GM19099 (cell line): ENCODE results near the gene TEX264.

Experiments used
- POLR2A ChIP-seq: IDR thresholded peaks from 3 replicates; pipeline ENCODE4 v1.6.1; 2011; ENCODE audit warnings: low read depth; ENCODE audit not compliant: insufficient read length; ENCODE audit errors: extremely low read depth

The TEX264 gene

DNA sequence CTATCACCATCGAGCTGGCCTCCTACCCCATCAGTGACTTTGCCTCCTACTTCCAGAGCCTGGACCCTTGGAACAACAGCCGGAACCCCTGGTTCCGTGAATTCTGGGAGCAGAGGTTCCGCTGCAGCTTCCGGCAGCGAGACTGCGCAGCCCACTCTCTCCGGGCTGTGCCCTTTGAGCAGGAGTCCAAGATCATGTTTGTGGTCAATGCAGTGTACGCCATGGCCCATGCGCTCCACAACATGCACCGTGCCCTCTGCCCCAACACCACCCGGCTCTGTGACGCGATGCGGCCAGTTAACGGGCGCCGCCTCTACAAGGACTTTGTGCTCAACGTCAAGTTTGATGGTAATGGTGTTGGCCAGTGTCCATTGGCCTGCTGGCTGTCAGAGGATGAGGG is 41.9 kb downstream of the TEX264 start:
- TF ChIP-seq POLR2A = no peak

DNA sequence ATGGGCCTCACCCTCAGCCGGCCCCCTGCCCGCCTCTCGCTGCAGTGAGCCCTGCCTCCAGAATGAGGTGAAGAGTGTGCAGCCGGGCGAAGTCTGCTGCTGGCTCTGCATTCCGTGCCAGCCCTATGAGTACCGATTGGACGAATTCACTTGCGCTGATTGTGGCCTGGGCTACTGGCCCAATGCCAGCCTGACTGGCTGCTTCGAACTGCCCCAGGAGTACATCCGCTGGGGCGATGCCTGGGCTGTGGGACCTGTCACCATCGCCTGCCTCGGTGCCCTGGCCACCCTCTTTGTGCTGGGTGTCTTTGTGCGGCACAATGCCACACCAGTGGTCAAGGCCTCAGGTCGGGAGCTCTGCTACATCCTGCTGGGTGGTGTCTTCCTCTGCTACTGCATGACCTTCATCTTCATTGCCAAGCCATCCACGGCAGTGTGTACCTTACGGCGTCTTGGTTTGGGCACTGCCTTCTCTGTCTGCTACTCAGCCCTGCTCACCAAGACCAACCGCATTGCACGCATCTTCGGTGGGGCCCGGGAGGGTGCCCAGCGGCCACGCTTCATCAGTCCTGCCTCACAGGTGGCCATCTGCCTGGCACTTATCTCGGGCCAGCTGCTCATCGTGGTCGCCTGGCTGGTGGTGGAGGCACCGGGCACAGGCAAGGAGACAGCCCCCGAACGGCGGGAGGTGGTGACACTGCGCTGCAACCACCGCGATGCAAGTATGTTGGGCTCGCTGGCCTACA is 44.4 kb downstream of the TEX264 start:
- TF ChIP-seq POLR2A = no peak

DNA sequence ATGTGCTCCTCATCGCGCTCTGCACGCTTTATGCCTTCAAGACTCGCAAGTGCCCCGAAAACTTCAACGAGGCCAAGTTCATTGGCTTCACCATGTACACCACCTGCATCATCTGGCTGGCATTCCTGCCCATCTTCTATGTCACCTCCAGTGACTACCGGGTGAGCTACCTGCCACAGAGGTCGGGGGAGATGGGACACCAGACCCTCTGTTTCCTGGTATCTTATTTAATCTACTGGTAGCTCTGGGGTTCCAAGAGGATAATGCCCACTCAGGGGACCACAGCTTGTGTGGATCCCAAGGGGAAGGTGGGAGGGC is 44.9 kb downstream of the TEX264 start:
- no peak for TF ChIP-seq POLR2A

DNA sequence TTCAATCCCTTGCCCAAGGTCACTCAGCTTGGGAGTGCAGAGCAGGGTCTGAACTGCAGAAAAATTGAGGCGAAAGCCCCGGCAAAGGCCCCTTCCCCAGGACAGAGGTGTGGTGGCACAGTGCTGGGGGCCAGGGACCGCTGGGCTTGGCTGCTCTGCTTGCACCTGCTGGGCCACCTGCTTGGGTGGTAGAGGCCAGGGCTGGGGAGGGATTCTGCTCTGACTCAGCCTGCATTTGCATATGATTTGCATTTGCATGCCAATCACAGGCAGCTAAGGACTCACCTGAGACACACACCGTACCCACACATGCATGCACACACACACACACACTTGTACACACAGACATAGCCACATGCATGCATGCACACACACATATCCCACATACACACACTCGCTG is 45.8 kb downstream of the TEX264 start:
- no peak for TF ChIP-seq POLR2A

DNA sequence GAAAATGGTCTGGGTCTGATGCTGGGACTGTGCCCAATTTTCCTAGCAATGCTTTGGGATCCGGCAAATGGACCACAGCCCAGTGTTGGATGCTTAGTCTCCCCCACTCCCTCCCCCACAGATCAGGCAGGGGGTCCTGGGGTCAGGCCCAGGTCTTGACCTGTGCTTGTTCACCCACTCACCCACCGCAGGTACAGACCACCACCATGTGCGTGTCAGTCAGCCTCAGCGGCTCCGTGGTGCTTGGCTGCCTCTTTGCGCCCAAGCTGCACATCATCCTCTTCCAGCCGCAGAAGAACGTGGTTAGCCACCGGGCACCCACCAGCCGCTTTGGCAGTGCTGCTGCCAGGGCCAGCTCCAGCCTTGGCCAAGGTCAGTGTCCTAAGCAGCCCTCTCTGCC is 46.4 kb downstream of the TEX264 start:
- TF ChIP-seq POLR2A = no peak

DNA sequence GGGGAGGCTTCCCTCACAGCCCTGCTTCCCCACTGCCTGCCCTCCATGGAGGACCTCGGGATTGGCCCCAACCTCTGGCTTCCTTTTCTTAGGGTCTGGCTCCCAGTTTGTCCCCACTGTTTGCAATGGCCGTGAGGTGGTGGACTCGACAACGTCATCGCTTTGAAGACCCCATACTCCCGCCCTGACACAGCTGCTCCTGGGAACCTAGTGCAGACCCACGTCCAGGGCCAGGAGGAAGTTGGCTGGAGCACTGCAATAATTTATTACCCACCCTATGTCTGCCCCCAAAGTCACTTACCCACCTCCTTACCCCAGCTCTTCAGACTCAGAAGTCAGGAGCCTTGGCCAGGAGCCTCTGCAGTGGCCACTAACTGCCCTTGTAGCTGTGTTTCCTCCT is 46.9 kb downstream of the TEX264 start:
- TF ChIP-seq POLR2A = no peak

DNA sequence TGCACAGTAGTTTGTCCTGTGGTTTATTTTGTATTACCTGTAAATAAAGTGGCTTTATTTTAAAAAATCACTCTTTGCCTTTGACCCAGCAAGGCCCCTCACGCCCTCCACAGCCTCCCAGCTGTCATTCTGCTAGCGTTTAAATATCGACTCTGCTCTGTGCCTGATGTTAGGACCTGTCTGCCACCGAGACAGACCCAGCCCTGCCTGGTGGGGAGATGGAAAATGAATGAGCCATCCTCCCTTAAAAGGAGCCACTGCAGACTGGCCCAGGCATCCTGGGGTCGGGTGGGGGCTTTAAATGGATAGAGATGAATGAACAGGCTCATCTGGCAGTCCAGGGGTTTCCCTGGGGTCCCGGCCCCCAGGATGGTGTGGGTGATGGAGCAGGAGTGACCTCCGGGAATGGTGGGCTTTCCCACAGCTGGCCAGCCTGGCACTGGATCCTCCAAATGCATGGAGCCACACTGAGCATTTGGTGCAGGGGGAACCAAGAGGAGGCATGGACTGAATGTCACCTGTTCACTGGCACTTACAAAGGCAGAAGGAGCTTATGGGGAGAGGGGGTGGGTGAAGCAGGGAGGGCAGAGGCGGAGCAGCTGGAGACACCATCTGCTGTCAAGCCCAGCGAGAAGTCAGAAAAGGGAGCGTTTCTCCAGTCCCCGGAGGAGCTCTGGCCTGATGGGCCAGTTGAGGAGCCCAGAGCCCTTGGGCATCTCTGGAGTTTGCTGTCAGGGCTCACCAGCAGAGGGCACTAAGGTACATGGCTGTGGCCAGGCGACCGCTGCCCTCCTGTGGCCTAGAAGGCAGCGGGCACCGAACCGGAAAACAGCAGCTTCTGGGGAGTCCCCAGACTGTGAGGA is 47.7 kb downstream of the TEX264 start:
- no peak for TF ChIP-seq POLR2A

DNA sequence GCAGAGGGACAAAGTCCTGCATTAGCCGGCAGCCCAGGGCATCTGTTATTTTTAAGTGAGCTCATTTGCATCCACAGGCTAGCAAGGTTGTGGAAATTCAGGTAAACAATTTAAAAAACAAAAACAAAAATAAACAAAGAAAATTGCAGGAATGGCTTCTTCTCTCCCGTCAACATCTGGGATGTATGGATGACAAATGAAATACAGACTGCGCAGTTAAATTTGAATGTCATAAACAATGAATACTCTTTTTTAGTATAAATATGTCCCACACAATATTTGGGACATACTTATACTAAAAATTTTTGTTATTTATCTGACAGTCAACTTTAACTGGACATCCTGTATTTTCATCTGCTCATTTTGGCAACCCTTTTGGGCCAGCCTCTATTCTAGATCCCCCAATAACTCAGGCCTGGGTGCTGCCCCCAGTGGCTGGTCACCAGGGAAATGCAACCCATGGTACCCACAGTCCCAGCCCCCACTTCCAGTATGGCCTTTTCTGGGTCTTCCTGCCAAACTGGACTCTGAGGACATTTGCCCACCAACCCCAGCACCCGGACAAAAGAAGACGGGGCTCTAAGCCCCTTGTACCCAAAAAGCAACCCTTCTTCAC is 48.5 kb downstream of the TEX264 start:
- TF ChIP-seq POLR2A = no peak

DNA sequence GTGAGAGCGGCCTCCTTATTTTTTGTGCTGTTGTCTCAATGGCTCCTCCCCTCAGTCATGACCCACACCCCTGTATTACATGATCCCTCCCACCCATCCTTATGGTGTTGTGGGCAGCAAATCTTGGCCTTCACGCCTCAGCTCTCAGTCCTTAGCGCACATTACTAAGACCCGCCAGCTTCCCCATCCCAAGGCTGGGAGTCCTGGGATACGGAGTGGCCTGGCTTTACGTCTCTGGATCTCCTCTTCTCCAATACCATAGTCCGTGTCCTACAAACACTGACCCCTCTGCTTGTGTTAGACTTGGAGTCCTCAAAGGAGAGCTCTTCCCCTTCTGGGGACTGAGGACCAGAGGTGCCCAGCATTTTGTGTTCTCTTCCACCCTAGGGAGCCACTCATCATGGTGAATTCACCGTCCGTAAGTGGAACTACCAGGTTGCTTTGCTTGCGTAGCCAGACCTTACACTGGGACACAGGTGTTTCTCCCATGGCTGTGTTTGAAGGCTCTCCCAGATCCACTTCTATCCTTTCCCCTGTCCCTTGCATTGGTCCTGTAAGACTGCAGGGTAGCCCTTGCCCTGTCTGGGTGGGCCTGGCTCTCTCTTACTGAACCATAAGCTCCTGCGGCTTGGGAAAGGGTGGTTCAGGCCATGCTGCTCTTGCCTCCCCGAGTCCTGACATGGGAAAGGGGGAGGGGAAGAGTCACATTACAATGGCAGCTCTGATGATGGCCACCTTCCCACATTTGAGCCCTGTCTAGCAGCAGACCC is 49.4 kb downstream of the TEX264 start:
- no peak for TF ChIP-seq POLR2A

DNA sequence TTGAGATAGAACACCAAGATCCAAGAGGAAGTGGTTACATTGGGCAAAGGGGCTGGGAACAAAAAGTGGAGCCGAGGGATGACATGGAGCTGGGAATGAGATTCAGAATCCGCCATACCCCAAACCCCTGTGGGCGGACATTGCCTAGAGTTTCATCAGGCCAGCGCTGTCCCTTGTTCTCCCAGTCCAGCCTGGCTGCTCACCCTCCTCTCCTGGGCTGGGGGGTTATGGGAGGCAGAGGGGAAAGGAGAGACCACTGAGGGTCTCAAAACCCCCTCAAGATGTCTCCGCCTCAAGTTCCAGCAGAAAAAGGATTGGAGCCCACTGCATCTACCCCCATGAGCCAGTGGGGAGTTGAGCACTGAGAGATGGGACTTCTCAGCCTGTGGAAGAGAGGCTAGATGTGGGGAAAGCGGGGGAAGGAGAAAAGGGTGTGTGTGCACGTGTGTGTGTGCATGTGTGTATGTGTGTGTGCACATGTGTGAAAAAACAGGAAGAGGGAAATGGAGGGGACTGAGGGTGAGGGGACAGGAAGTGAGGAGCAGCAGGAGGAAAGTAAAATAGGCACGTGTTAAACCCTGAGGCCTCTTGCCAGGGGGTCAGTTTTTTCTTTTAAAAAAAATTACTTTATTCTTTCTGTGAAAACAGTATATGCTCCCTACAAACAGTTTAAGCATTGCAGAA is 50.2 kb downstream of the TEX264 start:
- TF ChIP-seq POLR2A = no peak

DNA sequence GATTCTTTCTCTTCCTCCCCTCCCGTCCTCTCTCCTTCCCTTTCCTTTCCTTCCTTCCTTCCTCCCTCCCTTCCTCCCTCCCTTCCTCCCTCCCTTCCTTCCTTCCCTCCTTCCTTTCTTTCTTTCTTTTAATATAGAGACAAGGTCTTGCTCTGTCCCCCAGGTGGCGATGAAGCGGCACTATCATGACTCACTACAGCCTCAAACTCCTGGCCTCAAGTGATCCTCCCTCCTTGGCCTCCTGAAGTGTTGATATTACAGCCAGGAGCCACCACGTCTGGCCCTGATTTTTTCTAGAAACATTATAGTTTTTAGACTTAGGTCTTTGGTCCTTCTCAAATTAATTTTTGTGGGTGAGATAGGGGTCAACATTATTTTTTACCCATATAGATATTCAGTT is 51.3 kb downstream of the TEX264 start:
- no peak for TF ChIP-seq POLR2A

DNA sequence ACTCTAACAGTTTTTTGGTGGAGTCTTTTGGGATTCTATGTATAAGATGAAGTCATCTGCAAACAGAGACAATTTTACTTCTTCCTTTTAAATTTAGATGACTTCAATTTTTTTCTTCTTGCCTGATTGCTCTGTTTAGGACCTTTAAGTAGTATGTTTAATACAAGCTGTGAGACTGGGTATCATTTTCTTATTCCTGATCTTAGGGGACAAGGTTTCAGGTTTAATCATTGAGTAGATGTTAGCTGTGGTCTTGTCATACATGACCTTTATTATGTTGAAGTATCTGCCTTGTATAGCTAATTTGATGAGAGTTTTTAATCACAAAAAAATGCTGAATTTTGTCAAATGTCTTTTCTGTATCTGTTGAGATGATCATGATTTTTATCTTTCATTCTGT is 56.4 kb downstream of the TEX264 start:
- no peak for TF ChIP-seq POLR2A

DNA sequence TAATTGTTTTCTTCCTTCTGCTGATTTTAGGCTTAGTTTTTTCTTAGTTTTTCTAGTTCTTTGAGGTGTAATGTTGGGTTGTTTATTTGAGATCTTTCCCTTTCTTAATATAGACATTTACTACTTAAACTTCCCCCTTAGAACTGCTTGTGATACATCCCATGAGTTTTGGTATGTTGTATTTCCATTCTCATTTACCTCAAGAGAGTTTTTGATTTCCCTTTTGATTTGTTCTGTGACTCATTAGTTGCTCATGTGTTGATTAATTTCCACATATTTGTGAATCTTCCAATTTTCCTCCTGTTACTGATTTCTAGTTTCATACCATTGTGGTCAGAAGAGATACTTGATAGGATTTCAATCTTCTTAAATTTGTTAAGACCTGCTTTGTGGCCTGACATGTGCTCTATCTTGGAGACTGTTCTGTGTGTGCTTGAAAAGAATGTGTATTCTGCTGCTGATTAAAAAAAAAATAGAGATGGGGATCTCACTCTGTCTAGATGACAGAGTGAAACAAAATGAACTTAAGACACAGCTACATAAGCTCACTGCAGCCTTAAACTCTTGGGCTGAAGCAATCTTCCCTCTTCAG is 58.1 kb downstream of the TEX264 start:
- no peak for TF ChIP-seq POLR2A

DNA sequence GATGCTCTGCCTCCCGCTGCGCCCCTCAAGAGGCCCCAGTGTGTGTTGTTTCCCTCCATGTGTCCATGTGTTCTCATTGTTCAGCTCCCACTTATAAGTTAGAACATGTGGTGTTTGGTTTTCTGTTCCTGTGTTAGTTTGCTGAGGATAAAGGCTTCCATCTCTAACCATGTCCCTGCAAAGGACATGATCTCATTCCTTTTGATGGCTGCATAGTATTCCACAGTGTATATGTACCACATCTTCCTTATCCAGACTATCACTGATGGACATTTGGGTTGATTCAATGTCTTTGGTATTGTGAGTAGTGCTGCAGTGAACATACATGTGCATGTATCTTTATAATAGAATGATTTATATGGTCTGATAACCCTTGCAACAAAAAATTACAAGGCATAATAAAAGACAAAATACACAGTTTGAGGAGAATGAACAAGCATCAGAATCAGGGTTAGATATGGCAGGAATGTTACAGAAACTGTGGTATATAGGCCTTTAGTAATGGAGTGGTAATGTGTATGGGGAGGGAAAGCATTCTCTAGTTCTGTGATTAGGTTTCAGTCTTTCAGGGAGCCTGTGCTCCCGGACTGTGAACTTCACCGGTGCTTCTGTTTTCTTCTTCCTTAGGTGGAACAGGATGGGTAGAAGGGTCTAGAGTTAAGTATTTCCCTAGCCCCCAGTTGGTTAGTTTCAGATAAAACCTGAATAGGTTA is 63.0 kb downstream of the TEX264 start:
- no peak for TF ChIP-seq POLR2A
